Activated CD8-positive, alpha-beta memory T cell treated with anti-CD3 and anti-CD28 coated beads for 48 hours (primary cell): Measurements from ENCODE around the gene KRTAP5-6.

Experiments used
- DNase-seq, 3 experiments: peaks; one replicate each; pipeline ENCODE4 v3.0.0-alpha.2; 2020; ENCODE audit warnings: low read depth in 2 of 3, low spot score in 2 of 3

The KRTAP5-6 gene

DNA sequence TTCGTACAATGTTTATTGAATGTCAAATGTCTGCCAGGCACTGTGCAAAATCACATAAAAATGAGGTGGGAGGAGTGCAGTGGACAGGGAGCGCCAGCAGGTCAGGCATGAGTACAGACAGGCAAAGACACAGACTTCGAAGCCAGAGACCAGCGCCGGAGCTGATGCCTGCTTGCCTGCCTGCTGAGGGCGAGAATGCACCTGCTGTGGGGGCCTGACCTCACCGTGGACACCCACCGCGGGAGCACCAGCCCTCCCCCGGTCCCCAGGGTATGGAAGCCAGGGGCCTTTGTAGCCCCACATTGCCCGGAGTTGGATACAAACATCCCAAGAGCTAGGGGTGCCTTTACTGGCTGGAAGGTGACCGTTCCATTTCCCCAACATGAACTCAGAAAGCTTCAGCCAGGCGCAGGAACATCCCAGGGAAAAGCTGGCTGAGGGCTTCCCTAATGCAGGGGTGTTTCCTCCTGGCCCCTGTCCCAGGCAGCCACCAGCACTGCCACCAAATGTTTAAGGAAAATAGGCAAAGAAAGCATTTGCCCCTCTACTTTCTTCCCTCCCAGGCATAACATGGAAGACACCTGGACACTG lies 35.5 kb downstream of the KRTAP5-6 start:
- DNase-seq, result no peak

DNA sequence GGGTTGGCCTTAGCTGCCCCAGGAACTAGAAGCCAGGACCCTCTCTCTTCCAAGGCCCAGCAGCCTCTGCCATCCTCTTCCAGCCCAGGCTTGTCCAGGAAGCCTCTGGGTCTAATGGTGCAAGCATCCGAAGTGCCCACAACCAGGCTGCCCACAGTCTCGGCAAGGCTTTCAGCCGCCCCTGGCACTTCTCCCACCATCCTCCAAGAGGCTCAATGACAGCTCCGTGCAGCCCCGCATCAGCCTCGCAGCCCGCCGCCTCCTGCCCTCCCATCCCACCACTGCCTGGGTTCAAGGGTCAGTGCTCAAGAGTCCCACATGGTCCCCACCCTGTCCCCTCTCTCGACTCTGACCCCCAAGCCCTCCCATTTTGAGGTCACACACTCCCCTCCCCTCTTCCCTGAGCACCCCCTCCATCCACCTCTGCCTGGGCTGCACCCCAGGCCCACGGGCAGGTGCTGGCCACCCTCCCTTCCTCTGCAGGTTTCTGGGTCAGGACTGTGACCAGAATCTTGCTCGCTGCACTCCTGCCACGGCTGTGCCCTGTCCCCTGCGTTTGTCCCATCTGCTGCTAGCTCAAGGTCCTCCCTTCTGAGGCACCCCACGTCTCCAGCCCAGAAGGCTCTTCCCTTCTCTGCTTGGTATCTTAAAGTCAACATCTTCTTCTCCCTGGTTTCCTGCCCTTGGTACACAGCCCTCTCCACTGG lies 36.2 kb downstream of the KRTAP5-6 start:
- DNase-seq, result no peak

DNA sequence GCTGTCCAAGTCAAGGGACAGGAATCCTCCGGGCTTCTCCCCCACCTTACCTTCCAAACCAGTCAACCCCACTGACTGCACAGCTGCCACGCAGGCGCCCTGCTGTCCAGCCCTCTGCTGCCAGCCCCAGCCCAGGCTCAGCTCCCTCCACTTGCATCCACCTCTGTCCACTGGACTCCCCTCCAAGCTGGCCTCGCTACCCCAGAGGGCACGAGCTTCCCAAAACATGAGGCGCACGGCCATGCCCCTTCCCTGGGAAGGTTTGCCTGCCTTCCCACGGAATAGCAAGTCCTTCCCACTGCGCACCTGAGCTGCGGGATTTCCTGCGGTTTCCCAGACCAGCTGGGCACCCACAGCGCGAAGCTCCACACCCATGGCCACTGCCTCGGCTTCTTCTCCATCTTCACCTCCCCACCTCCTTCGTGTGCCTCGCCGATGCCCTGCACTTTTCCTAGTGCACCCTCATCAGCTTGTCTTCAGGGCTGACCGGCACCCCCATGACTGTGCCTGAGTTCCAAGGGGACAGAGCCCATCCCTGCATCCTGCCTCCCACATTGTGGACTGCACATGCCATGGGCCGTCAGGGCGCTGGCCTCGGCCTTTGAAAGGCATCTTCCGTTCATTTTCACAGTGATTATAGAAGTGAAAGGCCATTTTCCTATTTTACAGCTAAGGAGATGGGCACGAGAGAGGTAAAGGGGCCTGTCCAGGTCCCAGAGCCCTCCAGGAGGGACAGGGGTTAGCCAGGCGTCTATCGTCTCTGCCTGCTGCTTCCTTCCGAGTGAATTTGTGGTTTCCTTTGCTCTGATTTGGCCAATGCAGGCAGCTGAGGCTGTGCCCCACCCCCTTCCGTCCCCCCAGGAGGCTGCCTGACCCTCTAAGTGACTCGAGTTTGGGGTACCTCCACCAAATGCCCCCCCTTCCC lies 37.0 kb downstream of the KRTAP5-6 start:
- DNase-seq, result no peak

DNA sequence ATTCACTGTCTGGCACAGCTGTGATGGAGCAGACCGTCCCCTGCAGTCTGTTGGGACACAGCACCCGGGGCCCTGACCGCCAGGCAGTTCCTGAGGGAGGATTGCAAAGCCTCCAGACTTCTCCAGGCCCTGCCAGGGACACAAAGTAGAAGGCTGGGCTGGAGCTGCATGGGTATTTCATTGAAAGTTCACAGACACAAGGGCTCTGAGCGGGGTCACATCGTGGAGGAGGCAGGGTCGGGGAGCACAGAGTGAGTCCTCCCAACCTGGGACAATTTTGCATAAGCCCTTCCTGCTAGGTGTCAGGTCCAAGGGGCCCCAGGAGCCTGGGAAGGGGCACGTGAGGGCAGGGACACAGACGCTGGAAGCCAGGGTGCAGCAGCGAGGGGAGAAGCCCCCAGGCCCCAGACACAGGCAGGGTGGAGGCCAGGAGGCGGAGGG lies 37.7 kb downstream of the KRTAP5-6 start:
- no peak for DNase-seq

DNA sequence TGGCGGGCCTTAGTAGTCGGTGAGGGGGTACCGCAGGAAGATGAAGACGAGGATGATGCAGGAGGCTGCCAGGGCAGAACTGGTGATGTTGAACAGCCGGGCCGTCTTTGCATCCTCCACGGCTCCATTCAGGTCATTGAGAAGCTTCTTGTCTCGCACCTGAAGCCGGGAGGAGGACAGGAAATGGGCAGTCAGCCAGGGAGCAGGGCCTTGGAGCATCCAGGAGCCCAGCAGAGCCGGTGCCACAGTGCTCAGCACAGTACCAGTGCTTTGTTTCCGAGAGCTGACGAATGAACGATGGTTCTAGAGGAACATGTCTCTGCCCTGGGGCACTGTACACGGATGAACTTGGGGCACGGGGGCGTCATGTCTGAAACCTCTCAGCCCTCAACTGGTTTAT lies 38.3 kb downstream of the KRTAP5-6 start:
- DNase-seq, result no peak

DNA sequence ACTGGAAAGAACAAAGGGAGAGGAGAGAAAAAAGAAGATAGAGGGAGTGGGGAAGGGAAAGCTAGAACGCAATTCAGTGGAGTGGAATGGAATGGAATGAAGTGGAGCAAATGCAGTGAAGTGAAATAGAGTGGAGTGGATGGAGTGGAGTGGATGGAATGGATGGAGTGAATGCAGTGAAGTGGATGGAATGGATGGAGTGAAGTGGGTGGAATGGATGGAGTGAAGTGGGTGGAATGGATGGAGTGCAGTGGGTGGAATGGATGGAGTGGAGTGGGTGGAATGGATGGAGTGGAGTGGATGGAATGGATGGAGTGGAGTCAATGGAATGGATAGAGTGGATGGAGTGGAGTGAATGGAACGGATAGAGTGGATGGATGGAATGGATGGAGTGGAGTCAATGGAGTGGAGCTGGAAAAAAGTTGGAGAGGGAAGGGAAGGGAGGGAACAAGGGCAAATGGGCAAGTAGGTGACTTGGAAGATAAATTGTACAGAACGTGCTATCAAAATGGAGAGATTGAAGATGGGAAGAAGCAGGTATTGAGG lies 39.5 kb downstream of the KRTAP5-6 start:
- no peak for DNase-seq

DNA sequence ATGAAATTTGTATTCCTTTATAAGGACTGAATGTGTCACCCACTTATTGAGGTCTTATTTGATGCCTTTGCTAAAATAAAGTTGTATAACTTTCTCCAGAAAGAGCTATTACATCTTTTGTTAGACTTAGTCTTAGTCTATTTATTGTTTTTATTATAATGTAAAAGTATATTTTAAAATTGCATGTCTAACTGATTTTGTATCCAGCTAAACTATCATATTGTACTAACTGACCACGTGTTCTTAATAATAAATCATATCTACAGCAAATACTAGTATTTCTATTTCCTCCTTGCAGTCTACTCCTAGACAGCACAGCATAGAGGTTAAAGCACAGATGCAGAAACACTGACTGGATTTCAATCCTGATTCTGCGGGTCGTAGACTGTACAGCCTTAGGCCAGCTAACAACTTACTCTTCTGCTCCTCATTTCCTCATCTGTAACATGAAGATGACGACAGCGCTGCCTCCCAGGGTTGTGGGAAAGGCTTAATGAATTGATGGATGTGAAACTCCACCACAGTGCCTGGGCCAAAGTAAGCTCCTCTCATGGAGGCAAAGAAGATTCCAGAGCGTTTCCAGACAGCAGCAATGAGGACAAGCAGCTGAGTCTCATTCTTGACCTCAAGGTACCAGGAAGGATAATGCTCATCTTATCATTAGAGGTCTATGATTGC lies 40.2 kb downstream of the KRTAP5-6 start:
- DNase-seq, result no peak

DNA sequence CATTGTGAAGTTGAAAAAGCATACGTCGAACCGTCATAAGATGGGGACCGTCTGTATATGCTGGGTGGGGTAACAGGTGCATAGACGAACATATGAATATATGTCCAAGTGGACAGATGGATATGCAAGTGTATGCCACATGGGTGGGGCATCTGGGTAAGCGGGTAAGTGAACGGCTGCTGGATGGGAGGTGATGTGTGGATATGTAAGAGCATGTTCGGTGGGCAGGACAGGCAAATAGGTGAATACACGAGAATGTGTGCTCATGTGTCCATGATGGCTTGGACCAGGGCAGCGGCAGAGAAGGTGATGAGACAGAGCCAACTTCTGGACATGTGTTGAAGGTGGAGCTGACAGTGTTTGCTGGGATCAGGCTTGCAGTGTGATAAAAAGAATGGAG lies 41.4 kb downstream of the KRTAP5-6 start:
- DNase-seq, result no peak

DNA sequence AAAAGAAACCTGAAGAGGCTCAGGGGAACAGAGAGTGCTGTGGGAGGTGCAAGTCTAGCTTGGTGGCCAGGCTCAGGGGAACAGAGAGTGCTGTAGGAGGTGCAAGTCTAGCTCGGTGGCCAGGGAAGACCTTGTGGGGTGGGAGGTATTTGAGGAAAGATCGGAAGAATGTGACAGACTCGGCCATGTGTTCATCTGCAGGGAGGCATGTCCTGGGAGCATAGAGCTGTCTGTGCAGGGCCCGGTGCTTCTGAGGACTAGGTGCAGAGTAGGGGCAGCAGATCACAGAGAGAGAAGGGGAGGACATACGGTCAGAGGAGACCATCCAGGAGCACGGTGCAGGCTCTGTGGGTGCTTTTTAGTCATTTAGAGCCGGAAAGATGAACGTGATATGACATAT lies 42.6 kb downstream of the KRTAP5-6 start:
- no peak for DNase-seq

DNA sequence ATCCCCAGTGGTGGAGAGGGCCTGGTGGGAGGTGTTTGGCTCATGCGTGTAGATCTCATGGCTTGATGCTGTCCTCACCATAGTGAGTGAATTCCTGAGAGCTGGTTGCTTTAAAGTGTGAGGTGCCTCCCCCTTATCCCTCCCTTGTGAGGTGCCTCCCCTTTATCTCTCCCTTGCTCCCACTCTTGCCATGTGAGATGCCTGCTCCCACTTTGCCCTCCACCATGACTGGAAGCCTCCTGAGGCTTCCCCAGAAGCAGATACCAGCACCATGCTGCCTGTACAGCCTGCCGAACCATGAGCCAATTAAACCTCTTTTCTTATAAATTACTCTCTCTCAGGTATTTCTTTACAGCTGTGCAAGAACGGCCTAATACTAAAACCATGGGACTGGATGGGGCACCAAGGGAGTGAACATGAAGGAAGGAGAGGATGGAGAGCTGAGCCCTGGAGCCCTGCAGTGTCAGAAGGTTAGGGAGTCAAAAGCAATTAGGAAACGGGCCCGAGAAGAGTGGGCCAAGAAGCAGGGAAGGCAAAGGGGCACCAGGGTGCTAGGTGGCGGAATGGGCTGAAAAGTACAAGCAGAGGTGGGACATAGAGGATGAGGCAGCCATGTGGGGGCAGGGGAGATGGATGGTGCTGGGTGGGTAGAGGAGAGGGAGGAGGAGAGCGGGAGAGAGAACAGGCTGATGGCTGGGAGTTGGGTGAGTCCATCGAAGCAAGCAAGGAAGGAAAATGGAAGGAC lies 44.0 kb downstream of the KRTAP5-6 start:
- DNase-seq, result no peak

DNA sequence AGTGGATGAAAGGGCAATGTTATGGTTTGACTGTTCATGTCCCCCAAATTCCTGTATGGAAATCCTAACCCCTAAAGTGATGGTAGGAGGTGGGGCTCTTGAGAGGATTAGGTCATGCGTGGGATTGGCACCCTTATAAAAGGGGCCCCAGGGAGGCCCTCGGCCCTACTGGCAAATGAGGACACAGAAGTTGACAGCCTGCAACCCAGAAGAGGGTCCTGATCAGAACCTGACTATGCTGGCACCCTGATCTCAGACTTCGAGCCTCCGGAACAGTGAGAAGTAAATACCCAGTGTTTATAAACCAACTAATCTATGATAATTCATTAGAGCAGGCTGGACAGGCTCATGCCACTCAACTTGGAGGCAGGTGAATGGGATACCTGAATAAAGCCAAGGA lies 44.7 kb downstream of the KRTAP5-6 start:
- no peak for DNase-seq

DNA sequence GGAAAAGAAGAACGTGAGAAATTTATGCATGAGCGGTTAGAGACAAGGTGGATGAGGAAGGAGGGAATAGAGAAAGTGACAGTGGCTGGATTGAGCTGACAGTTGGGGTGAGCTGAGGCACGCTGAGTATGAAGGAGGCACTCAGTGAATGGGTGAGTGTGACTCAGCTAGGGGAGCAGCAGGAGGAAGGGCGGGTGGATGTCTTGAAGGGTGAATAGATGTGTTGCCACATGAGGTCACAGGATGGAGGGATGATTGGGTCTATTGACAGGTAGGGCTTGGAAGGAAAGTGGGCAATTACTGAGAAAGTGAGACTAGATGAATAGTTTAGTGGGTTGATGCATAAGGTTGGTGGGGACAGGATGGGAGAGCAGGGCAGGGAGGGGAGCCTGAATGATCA lies 45.4 kb downstream of the KRTAP5-6 start:
- no peak for DNase-seq

DNA sequence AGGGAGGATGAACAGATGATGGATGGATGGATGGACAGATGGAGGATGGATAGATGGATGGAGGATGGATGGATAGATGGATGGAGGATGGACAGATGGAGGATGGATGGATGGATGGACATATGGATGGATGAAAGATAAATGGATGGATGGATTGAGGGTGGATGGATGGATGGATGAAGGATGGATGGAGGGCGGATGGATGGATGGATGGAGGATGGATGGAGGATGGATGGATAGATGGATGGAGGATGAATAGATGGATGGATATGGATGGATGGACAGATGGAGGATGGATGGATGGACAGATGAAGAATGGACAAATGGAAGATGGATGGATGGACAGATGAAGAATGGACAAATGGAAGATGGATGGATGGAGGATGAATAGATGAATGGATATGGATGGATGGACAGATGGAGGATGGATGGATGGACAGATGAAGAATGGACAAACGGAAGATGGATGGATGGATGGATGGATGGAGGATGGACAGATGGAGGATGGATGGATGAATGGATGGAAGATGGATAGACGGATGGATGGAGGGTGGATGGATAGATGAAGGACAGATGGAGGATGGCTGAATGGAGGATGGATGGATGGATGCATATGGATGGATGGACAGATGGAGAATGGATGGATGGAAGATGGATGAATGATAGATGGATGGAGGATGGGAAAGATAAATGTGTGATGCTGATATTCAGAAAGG lies 46.0 kb downstream of the KRTAP5-6 start:
- no peak for DNase-seq

DNA sequence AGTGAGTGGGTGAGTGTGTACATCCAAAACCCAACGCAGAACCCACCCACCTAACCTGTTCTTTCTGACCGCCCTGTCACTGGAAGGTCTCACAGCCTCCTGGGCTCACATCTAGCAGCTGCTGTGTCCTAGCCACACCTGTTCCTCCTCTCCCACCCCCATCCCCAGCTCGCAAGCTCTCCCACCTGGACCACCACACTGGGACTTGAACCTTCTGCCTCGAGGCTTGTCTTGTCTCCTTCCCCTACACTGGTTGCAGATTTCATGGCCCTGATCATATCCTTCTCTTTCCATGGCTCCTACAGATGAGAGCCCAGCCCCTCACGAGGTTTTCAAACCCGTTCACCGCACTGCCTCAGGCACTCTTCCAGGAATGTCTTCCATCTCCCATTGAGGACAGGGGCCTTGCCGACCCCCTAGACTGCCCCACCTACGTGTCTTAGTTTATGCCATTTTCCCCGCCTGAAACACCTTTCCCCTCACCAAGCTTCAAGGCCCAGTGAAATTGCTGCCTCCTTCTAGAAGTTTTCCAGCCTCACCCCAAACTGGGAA lies 46.7 kb downstream of the KRTAP5-6 start:
- no peak for DNase-seq

DNA sequence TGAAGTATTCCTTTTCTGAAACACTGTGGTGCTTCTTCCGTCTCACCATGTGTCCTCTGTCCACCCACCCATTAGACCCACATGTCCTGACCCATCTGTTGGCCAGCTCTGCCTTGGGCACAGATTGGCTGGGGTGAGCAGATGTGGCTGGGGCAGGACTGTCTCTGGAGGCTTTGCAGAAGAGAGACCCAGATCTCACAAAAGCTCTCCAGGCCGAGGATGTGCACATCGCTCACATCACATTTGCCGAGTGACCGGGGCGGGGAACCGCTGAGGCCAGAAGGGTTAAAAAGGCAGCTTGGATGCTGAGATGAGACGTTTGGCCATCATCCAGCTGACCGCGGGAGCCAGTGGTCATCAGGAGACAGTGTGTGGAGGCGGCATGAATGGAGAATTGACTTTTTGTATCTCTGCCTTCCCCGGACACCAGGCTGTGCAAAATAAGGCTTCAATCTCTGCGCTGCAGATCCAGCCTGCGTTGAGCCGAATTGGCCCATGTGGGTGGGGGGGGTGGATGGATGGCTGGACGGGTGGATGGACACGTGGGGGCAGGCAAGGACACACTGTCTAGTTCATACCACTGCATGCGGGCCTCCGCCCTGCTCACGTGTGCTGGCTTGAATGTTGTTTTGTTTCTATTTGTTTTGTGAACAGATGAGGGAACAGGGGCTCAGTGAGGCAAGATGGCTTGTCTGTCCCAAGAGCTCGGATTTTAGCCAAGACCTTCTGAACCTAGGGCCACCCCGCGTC lies 47.3 kb downstream of the KRTAP5-6 start:
- no peak for DNase-seq

DNA sequence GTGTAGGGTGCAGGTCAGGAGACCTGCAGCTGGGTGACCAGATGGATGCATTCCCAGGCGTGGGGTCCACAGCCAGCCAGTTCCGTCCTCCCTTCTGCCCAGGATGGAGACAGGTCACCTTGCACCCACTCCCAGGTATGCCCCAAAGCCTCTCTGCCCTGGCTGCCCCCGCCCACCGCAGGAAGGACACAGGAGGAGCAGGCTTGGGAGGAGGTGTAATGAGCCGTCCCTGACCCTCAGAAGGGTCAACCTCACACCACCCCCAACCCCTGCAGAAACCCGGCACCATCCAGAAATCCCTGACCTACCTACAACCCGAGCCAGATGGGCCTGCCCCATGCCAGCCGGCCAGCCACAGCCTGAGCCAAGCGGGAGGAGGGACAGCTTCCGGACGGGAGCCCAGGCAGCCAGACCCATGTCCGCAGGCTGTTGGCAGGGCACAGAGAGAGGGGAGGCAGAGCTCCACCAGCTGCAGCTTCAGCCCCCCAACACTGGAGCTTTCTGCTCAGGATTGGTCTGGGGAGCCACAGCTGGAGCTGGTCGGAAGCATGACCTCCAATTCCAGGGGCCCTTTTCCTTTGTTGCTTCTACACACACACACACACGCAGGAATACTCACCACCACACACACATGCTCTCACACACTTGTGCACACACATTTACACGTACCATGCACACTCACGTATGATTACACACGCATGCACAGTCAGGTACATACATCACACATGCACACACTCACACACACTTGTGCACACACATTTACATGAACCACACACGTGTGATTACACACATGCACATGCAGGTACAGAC lies 48.1 kb downstream of the KRTAP5-6 start:
- DNase-seq, result no peak

DNA sequence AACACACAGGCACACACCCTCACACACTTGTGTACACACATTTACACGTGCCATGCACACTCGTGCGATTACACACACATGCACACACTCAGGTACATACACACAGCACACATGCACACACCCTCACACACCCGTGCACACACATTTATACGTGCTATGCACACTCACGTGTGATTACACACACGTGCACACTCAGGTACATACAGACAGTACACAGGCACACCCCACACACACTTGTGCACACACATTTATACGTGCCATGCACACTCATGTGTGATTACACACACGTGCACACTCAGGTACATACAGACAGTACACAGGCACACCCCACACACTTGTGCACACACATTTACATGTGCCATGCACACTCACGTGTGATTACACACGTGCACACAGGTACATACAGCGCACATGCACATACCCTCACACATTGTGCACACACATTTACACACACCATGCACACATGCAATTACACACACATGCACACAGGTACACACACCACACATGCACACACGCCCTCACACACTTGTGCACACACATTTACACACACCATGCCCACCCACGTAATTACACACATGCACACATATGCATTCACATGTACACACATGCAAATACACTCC lies 48.8 kb downstream of the KRTAP5-6 start:
- no peak for DNase-seq

DNA sequence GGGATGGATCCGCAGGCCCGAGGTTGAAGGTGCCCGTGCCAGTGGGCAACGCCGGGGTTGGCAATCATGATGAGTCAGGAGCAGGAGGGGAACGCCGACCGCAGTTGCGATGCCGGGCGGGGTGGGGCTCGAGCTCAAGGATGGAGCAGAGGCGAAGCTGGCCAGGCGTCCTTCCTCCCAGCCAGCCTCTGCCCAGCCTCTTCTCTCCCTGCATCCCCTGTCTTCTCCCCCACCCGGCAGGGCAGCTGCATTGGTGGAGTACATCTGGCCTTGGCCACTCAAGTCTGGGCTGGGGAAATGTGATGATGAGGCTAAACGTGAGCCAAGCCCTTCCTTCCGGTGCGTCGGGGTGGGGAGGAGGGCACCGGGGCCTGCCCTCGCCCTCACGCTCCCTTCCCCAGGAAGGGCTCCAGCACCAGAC lies 49.5 kb downstream of the KRTAP5-6 start:
- DNase-seq, result no peak
